ENCODE results near the gene MOB2.

GRCh38 chr11:1506981-1507380 is 20.4 kb upstream of the MOB2 start:
- TF ChIP-seq POLR2A (IDR thresholded peaks at IDR 0.05; ENCODE audit: low read depth, low read length) (no peak), POLR2AphosphoS5 (IDR thresholded peaks at IDR 0.05; ENCODE audit: low read depth, low read length) (no peak), PAX5 (IDR thresholded peaks at IDR 0.05; ENCODE audit: insufficient read depth, low read length, severe bottlenecking) (no peak), SPI1 (IDR thresholded peaks at IDR 0.05; ENCODE audit: low read depth, low read length) (no peak), TAF1 (IDR thresholded peaks at IDR 0.05; ENCODE audit: low read depth, low read length) (no peak)
